SK-N-DZ (cell line): ENCODE data around the gene FHAD1.
A peak's percentile ranks its signal among the peaks of the same experiment; 100 is the strongest.

Source experiments
- DNase-seq: peaks from one replicate; pipeline ENCODE4 v3.0.0-alpha.2; 2015; ENCODE audit warnings: low spot score

FHAD1 gene

DNA sequence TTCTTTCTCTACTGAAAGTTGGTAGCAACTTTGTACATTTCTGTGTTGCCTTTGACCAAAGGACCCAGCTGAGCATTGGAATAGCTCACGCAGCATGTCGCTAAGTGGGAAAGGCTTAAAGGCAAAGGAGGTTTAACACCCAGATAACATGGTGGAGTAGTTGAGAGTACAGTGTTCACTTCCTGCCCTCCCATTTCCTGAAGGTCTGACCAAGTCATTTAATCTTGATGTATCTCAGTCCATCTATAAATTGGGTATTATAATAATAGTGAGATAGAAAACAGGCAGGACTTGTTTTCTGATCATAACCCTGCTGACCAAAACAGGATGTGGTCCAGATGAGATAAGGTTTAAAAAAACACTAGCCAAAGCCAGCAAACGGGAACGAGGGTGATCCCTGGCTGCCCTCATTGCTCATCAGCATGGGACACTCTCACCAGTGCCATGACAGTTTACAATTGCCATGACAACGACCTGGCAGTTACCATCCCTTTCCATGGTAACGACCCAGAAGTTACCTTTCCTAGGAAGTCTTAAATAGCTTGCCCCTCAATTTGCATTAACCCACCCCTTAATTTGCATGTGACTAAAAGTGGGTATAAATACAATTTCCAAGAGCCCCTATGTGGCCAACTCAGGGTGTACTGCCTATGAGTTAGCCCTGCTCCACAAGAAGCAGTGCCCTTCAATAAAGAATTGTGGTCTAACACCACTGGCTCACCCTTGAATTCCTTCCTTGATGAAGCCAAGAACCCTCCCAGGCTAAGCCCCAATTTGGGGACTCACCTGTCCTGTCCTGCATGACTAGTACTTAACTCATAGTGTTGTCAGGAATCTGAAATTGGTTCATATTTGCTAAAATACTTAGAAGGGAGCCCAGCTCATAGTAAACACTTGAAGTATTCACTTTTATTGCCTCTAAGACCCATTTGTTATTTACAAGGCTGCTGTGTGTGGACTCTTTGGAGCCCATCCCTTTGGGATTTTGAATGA, 28.4 kb upstream of the FHAD1 start:
- DNase-seq, result no peak

DNA sequence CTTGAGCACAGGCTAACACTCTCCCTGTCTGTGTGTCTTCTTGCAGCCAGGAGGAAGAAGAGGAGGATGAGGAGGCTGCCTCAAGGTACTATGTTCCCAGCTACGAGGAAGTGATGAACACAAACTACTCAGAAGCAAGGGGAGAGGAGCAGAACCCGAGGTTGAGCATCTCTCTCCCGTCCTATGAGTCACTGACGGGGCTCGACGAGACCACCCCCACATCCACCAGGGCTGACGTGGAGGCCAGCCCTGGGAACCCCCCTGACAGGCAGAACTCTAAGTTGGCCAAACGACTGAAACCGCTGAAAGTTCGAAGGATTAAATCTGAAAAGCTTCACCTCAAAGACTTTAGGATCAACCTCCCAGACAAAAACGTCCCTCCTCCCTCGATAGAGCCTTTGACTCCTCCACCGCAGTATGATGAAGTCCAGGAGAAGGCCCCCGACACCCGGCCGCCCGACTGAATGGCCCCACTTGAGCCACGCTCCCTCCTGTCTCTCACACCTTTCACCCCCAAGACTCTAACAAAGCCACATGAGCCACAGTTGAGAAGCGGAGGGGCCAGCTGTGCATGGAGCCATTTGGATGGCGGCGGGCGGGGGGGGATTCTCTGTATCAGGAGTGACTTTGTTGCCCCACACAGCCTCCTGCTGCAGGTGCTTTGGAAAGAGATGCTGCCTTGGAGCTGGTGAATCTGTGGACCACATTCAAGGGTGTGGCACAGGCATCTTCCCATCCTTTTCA, 27.6 kb upstream of the FHAD1 start:
- no peak for DNase-seq

DNA sequence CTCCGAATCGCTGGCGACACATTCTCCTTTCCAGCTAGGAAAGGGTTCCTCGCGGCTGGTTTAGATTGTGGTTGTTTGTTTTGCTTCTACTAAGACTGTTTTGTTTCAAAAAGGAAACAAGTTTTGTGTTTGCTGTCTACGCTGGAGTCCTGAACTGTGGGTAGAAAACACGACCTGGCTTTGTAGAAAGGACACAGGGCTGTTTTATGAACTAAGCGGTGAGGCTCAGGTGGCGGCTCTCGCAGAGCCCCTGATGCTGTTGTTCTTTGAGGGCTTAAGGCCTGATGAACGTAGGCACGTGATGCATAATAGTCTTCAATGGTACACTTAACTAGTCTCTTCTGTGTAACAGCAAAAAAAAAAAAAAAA, 27.0 kb upstream of the FHAD1 start:
- DNase-seq, result no peak

DNA sequence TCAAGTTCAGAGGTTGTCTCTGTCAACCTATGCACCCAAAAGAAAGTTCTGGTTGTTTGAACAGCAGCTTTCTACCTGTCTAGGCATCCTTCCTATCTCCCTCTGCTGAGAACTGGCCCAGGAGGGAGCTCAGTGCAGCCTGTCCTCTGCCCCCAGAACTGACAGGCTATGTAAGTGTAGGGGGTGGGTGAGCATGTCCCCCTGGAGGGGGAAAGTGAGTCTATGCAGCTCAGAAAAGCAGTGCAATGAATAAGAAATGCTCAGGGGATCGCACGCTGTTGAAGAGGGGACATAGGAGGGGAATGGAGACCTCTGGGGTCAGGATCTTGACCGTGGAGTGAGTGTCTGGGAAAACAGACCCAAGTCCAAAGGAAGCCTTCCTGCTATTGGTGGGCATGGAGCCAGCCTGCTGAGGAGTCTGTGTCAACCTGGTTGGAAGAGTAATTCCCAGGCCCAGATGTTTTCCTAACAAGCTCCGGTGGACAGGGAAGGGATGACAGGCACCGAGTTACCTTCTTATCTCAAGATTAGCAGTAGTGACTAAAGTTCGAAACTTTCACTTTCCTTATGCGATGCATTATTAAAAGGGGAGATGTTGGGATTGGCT, 26.1 kb upstream of the FHAD1 start:
- no peak for DNase-seq

DNA sequence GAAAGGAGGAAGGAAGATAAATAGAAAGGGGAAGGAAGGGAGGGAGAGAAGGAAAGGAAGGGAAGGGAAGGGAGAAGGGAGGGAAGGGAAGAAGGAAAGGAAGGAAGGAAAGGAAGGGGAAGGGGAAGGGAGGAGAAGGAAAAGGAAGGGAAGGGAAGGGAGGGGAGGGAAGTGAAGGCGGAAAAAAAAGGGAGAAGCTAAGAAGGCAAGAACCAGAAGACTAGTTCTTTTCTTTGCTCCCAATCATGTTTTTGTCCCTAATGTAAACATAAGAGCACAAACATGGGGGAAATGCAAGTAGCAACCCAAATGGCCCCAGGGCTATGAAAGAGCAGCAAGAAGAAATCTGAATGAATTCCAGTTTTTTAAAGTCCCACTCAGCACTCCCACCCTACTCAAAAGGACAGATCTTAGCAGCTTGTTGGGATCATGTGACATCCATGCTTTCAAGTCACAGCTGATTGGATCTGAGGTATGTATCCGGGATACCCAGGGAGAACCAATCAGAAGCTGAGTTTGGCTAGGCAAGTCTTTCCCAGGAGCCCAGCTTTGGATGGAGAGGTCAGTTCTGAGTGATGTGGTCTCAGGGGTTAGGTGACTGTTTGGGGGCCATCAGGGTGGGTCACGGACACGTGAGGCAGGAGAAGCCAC, 24.2 kb upstream of the FHAD1 start:
- DNase-seq, result no peak

DNA sequence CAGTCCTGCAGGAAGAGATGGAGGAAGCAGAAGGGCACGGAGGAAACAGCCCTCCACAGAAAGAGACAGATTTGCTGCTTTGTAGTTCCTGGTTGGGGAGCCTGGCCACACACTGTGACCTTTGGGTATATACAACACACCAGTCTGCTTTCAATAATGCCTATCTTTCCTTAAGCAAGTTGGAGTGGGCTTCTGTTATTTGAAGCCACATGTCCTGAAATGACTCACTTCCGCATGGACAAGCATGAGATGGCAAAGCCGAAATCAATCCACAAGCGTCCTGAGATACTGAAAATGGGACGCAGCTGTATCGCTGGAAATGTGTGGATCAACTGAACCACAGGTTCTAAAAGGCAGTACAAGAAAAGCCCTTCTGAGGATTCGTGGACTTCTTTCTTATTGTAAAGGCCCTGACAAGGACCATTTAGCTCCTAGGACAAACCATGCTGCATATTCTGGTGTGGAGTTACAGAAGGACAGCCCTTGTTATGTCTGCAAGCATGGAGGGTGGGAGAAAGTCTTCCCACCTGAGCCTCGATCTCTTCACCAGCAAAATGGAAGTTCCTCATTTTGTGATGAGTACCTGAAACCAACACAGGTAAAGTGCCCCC, 22.7 kb upstream of the FHAD1 start:
- no peak for DNase-seq

DNA sequence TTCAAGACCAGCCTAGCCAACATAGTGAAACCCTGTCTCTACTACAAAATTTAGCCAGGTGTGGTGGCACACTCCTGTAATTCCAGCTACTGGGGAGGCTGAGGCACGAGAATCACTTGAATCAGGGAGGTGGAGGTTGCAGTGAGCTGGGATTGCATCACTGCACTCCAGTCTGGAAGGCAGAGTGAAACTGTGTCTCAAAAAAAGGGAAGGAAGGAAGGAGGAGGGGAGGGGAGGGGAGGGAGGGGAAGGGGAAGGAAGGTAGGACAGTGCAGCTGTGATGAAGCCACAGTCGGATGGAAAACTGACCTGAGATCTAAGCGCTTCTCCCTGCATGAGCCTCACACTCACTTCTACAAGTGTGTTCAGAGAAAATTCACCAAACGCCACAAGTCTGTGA, 22.0 kb upstream of the FHAD1 start:
- DNase-seq, result no peak

DNA sequence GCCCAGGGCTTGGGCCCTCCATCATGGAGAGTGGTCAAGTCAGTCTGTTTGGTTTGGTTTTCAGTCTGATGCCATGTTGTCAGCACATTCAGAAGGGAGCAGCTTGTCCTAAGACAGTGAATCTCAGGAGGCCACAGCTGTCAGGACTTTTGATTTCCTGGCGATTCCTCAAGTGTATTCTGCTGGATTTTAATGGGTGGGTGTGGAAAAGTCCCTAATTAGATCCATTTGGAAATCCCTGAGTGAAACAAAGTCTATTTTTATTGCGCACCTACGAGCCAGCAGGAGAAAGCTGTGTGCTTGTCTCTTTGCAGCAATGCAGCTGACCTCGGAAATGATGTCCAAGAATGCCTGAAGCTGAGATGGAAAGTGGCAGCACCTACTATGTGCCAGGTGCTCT, 21.6 kb upstream of the FHAD1 start:
- no peak for DNase-seq

DNA sequence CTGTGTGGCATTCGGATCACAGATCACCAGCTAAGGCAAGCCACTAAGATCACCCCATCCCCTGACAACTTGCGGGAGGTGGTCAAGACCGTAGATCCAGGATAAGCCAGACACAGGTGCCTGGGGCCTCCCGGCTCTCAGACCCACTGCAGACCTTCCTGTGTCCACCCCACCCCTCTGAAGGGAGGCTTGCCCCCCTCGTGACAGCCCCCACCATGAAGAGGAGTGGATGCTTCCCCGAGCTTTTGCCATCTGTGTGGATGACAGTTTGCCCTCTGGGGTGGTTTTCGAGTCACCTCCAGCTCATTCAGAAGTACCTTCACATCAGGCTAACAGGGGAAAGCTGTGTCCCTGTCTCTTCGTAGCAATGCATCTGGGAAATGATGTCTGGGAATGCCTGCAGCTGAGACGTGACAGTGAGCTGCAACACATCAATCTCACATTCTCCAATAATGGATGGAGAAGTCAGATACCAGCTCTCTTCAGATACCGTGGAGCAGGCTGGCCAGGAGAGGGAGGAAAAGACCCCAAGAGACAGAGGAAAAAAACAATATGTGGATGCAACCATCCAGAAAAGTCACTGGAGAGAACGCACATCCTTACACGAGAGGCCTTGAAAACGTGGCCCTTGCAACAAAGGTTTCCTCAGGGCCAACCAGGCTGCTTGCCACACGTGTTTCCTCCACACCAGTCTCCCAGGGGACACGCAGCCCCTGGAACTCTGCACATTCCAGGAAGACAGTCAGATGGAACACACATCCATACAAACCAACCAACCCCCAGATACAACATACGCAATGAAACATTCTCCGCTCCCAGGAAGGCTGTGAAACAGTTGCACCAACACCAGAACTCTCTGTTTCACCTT, 20.4 kb upstream of the FHAD1 start:
- peak; percentile 54 for DNase-seq

DNA sequence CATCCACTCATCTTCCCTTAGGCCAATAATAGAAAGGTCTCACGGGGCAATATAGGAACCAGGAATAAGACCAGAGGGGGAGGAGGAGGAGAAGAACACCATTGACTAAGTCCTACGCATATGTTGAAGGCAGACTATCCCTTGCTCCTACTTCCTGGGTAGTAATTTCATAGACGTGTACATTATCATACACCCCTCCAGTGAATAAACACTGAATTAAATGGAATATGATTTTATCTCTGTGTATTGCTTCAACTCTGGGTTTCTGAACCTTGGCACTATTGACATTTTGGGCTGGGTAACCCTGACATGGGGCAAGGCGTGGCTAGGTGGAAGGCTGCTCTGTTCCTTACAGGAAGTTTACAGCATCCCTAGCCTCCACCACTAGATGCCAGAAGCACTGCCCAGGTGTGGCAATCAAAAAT, 17.3 kb upstream of the FHAD1 start:
- no peak for DNase-seq

DNA sequence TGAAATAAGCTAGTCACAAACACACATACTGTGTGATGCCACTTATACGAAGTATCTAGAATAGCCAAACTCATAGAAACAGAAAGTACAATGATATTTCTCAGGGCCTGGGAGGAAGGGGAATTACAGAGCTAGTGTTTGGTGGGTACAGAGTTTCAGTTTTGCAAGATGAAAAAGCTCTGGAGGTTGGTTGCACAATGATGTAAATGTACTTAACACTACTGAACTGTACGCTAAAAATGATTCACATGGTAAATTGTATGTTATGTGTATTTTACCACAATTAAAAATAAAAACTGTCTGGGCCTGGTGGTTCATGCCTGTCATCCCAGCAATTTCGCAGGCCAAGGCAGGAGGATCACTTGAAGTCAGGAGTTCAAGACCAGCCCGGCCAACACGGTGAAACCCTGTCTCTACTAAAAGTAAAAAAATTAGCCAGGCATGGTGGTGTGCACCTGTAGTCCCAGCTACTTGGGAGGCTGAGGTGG, 15.3 kb upstream of the FHAD1 start:
- no peak for DNase-seq

DNA sequence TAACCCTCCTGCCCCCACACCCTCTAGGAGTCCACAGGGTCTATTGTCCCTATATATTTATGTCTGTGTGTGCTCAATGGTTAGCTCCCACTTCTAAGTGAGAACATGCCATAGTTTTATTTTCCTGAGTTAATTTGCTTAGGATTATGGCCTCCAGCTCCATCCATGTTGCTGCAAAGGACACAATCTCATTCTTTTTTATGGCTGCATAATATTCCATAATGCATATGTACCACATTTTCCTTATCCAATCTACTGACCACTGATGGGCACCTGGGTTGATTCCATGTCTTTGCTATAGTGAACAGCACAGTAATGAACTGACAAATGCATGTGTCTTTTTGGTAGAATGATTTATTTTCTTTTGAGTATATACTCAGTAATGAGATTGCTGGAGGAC, 13.3 kb upstream of the FHAD1 start:
- no peak for DNase-seq

DNA sequence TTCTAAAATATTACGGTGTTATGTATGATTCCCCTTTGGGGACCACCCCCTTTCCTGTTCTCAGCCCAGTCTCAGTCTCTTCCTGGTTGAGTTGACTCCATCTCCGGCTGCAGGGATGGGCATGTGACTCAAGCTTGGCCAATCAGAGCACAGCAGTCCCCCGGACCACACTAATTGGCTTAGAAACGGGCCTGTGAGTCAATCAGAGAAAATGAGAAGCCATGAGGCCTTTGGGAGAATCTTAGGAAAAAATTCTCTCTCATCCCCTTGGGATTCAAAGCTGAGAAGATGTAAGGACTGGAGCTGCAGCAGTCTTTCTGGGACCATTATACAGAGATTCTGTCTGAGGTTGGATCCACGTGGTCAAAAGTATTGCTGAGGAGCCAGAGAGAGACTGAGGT, 10.7 kb upstream of the FHAD1 start:
- DNase-seq, result peak; percentile 68

DNA sequence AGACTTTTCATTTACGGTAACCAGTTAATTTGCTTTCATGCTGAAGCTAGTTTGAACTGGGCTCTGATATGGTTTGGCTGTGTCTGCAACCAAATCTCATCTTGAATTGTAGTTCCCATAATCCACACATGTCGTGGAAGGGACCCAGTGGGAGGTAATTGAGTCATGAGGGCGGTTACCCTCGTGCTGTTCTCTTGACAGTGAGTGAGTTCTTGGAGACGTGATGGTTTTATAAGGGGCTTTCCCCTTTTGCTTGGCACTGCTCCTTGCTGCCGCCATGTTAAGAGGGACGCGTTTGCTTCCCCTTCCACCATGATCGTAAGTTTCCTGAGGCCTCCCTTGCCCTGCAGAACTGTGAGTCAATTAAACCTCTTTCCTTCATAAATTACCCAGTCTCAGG, 10.3 kb upstream of the FHAD1 start:
- no peak for DNase-seq

DNA sequence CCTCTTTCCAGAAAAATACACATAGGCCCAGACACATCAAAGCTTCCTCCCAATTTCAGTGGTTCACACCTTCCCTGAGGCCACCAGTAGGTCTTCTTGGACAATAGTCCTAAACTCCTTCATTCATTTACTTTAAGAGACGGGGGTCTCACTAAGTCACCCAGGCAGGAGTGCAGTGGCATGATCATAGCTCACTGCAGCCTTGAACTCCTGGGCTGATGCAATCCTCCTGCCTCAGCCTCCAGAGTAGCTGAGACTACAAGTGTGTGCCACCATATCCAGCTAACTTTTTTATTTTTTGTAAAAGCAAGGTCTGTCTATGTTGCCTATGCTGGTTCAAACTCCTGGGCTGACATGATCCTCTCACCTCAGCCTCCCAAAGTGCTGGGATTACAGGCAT, 8.2 kb upstream of the FHAD1 start:
- DNase-seq, result no peak

DNA sequence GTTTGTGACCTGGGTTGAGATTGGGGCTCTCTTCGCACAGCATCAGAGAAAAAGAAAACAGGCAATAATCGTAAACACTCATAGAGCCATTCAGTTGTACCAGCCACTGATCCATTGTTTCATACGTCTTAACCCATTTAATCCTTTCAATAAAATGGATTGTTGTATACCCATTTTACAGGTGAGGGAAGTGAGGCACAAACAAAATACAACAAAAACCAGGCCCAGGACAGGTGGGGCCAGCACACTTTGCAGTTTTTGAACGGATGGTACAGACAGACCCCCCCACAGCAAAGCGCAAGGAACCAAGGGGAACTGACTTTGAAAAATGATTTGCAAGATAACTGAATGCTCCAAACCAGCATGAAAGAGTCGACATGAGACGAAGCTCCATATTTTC, 4.3 kb upstream of the FHAD1 start:
- no peak for DNase-seq

DNA sequence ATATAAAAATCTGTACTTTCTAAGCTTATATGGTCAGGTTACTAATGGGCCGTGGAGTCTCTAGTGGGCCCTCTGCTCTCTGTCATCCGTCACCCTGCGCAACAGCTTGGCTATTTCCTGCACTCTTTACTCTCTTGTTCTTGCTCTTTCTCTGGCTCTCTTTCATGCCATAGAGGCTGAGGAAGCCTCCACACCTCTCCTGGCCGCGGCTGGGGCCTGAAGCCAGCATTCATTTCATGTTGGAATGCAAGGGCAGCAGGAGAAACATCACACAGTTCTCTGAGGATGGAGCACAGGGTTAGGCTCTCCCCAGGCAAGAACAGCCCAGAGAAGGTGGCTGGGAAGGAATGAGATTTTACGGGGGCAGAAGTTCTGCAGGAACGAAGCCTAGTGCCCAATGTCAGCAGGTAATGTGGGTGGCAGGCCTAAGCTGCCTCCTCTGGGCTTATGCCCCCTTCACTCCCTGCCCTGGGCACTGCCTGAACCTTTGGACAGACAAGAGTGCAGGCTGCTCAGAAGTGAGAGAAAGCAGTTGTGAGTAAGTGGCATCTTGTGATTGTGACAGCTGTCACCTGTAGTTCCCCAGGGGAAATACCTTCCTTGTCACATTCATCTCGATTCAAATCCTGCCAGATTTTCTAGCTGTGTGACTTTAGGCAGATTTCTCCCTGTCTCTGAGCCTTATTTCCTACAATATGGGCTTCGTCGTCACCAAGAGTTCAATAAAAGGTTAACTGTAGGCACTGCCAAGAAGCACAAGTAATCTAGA, 3.6 kb upstream of the FHAD1 start:
- DNase-seq, result no peak

DNA sequence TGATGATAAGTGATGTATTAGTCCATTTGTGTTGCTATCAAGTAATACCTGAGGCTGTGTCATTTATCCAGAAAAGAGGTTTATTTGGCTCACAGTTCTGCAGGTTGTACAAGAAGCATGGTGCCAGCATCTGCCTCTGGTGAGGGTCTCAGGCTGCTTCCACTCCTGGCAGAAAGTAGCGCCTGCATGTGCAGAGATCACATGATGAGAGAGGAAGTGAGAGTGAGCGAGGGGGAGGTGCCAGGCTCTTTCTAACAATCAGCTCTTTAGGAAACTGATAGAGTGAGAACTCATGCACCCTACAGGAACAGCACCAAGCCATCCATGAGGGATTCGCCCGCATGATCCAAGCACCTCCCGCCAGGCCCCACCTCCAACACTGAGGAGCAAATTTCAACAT, 2.2 kb upstream of the FHAD1 start:
- DNase-seq, result peak; percentile 14

DNA sequence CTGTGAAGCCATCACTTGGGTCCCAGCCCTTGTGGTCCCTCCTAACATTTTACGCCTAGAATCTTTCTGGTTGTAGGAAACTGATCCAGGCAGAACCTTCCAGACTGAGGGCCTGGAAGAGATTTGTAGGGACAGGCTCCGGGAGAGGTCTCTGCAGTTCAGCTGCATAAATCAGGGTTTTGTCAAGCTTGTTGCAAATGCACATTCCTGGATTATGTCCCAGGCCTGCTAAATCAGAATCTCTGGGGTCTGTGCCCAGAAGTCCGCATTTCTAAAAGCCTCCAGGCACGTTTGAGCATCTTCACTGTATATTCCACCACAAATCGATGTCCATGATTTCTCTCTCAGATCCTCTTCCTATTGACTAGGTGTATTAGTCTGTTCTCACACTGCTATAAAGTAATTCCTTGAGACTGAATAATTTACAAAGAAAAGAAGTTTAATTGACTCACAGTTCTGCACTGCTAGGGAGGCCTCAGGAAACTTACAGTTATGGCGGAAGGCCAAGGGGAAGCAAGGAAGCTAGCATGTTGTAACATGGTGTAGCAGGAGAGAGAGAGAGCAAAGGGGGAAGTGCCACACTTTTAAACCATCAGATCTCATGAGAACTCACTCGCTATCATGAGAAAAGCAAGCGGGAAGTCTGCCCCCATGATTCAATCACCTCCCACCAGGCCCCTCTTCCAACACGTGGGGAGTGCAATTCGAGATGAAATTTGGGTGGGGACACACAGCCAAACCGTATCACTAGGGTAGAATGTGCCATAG, 1.2 kb upstream of the FHAD1 start:
- no peak for DNase-seq
